NCI-H187 treated with DMSO at 0.1 percent for 48 hours (cell line): Measurements from ENCODE around the gene BBS5.
A peak's percentile ranks its signal among the peaks of the same experiment; 100 is the strongest.
"Not testable (repeated sequence)": the region's sequence is repeated elsewhere in the genome, so short reads cannot be mapped to it uniquely, and the experiment has no call there.

Experiments
- DNase-seq: peaks from one replicate; lab custom pipeline; 2025; lab: John Stamatoyannopoulos, UW

Gene BBS5

DNA sequence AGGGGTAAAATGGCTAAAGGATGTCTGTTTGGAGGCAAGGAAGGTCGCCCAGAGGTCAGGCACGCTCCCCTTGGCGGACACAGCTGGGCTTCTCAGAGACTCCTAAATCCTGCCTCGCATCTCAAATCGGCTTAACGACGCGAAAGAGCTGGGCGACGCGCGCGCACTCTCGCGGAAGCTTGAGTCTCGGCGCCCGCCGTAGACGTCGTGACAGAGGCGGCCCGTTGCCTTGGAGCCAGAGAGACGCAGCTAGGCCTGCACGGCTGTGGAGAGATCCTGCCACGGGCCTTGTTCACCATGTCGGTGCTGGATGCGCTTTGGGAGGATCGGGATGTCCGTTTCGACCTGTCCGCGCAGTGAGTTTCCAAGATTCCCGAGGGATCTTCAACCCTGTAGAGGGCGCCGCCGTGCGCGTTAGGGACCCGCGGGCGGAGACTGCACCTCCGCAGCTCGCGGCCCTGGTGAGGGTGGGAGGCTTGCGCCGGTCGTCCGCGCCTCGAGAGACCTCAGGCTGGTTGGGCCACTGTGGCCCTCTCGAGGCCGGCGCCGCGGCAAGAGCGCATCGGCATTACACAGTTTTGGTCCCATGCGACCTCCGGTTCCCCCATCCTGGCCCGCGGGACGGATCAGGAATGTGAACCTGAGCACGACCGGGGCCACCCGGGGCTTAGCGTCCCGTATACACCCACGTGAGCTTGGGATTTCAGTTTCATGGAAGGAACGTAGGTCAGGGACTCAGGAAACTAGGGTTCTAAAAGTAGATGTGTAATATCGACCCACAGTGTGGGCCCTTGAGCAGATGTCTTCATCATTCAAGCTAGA lies at the start of gene BBS5:
Gene BBS5, plus strand, starts transcription at position 238 of the 822 bp plus-strand sequence. Its CDS starts 60 bp downstream, at position 298.
- no peak for DNase-seq

DNA sequence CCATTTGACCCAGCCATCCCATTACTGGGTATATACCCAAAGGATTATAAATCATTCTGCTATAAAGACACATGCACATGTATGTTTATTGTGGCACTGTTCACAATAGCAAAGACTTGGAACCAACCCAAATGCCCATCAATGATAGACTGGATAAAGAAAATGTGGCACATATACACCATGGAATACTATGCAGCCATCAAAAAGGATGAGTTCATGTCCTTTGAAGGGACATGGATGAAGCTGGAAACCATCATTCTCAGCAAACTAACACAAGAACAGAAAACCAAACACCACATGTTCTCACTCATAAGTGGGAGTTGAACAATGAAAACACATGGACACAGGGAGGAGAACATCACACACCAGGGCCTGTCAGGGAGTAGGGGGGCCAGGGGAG lies 47.5 kb upstream of the BBS5 start:
- not testable (repeated sequence) for DNase-seq

DNA sequence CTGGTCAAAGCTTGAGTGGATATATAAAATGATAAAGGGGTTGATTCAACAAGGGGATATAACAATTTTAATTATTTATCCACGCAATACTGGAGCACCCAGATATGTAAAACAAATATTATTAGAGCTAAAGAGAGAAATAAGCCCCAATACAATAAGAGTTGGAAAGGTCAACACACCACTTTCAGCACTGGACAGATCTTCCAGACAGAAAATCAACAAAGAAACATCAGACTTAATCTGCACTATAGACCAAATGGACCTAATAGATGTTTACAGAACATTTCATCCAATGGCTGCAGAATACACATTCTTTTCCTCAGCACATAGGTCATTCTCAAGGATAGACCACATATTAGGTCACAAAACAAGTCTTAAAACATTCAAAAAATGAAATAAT lies 45.1 kb upstream of the BBS5 start:
- not testable (repeated sequence) for DNase-seq

DNA sequence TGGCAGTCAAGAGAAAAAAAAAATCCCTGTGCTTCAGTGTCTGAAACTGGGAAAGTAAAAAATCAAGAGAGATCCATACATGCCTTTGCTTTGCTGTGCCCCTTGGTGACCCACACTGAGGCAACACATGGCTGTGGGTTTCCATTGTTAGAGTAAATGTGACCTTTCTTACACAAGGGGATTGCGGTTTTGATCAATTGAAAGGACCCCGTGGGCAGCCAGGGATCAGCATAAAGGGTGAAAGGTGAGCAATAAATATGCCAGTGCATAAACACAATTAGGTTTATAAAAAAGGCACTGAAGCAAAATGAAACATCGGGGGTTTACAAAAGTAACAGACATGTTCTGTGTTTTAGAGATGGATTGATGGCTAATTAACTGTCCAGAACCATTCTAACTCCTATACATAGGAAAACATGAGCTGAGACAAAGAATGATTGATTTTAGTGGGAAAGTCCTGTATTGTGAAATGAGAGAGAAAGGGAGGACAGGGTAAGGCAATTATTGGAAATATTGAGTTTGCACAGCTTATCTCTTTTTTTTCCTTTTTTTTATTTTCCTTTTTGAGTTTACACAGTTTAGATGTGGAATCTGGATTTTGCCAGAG lies 40.7 kb upstream of the BBS5 start:
- DNase-seq = no peak

DNA sequence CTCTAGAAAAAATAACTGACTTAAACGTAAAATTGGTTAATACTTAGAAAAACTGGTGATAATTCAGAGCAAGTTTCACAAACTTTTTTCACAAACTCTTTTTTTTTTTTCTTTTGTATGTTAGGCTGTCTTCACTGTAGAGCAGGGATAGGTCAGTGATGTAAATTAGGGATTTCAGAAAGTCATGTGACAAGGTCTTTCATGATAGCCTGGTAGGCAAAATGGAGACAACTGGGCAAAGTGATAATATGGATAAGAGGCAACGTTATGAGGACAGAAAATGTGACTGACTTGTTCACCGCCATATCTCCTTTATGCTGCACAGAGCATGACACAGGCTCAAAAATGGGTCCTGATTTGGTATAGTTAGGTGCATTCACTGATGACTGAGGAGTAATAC lies 39.4 kb upstream of the BBS5 start:
- no peak for DNase-seq

DNA sequence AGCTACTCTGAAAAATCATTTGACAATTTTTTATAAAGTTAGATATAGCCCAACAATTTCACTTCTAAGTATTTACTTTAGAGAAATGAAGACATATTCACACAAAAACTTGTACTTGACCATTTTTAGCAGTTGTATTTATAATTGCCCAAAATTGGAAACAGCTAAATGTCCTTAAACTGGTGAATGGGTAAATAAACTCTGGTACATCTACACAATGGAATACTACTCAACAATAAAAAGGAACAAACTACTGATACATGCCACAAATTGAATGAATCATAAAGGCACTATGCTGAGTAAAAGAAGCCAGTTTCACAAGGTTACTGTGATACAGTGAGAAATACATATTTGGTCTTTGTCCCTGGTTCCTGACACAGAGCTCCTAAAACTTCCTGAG lies 32.8 kb upstream of the BBS5 start:
- DNase-seq = no peak

DNA sequence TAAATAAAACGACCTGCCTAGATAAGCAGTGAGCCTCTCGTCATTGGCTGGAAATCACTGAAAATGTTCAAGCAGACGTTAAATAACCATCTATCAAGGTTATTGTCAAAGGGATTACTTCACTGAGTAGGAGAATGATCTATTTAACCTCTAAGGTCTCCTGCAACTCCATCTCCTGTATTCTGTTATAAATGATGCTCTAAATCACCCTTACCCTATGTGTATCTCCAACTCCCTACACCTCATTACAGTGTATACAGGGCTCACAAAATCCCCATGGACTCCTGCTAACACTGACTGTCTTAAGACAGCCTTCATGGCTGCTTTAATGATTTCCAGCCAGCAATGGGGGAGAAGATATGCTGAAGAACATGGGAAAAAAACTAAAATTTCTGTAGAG lies 31.0 kb upstream of the BBS5 start:
- no peak for DNase-seq

DNA sequence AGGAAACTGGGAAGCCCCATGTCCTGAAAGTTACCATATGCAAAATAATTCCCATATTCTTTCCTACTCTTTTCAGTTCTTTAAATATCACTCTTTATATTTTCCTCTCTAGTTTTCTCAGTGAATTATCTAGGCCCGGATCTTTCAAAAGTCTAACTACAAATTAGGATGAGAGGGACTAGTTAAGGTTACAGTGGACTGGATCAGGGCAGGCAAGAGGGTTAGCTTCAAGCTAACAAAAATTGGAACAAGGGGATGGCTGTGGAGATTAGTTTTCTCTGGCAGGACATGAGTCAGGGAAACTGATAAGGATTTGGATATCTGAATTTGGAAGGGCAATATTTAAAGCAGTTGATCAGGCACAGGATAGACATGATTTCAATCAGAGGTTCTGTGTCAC lies 30.4 kb upstream of the BBS5 start:
- no peak for DNase-seq

DNA sequence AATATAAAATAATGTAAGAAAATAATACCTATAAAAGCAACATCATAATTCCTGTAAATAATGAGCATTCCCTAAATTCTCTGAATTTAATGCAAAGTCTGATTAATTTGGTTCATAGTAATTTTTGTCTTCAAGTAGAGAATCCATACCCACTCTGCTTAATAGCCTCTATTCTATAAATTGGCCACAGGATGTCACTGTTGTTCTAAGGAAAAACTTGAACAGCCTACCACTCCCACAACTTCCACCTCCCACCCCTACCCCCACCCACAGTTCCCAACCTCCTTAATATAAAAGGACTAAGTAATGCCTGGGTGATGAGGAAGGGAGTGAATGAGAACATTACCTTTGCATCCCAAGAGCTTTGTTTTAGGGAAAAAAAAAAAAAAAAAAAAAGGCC lies 27.2 kb upstream of the BBS5 start:
- peak; percentile 20 for DNase-seq

DNA sequence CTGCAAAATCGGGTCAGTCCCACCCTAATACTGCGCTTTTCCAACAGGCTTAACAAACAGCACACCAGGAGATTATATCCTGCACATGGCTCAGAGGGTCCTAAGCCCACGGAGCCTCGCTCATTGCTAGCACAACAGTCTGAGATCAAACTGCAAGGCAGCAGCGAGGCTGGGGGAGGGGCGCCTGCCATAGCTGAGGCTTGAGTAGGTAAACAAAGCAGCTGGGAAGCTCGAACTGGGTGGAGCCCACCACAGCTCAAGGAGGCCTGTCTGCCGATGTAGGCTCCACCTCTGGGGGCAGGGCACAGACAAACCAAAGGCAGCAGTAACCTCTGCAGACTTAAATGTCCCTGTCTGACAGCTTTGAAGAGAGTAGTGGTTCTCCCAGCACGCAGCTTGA lies 26.2 kb upstream of the BBS5 start:
- DNase-seq = not testable (repeated sequence)

DNA sequence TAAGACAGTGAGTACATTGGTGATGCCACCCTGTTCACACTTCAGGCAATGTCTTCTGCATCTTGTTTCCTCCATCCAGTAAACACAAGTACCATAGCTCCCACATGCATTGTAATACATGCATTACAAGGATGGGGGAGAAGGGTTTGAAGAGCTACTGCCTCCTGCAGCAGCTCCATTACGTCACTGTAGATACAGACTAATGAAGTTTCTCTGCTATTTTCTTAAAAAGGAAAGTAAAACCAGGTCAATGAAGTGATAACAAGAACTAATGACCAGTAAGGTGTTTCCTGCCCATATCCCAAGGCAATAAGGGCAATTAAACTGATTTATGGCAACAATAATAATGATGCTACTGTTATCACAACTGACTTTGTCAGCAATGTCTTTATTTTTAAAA lies 18.2 kb upstream of the BBS5 start:
- no peak for DNase-seq

DNA sequence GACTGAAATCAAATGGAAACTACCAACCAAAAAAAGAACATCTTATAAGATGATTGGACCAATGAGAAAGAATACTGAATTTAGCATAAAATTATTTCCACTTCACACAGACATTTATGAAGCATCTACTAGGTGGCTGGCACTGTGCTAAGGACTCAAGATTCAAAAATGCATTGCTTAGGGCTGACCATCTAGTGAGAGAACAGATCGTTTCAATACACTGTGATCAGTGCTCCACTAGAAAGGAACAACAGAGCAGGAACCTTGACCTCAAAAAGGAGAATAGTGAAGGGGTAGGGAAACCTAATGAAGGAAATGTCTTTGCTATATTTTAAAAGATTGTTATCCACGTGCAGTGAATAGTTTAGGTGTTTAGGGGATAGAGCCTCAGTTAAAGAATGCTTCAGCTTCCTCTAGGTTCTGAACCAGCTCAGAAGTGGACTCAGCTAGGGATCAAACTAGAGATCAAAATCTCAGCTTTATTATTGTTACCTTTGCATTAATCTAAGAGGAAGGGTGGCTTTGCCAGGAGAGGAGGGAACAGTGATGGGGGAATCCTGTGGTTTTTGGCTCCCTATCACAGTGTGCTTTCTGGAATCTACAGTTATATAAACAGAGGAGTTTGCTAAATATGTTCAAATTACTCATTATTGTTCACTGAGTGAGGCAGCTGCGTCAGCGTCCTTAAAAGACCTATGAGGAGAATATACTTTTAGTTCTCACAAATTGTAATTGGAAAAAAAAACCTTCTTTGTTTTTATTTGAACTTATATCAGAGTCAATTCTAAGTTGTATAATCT lies 16.2 kb upstream of the BBS5 start:
- no peak for DNase-seq

DNA sequence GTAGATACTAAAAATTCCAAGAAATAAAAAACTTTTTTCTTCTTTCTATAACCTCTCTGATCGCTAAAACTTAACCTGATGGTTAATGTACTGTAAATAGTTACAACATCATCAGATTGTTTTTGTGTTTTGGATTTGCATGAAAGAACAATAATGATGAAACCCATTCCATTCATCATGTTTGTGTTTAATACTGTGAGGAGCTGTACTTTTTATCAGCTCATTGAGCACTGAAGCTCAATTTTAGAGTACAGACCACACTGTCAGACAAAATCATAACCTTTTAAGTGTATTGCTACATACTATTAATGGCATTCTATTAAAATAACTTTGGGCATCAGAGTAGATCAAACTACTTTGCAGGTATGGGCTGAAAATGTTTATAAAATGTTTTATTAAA lies 14.8 kb upstream of the BBS5 start:
- DNase-seq = no peak

DNA sequence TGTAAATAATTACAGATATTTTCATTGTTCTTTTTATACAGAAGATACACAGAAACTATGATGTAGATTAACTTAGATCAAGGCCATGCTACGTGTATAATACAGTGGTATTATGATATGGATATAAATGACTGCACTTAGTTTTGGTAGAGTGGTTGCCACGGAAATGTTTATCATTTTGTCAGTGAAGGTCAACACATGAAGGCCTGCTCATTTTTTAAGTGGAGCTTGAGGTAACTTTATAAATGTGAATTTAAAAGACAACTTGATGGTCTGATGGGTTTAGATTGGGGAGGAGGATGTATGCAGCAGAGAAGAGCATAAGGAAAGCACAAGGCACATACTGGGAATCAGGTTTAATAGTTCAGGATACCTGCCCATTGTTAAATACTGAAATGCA lies 14.4 kb upstream of the BBS5 start:
- no peak for DNase-seq

DNA sequence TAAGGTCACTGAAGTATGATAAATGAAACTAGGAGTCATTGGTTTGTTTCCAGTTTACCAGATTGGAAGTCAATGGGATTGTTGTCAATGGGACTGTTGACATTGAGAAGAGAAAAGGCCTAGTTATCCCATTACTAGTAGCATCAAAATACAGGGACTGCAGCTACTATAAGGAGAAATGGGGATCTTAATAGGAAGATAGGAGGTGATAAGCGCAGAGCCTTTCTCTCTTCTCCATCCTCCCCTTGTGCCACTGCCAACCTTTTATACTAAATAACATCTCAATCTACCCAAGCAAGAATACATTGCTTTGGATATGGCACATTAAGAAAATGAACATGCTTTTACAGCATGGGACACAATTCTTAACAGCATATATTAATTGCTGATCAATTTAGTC lies 10.5 kb upstream of the BBS5 start:
- no peak for DNase-seq

DNA sequence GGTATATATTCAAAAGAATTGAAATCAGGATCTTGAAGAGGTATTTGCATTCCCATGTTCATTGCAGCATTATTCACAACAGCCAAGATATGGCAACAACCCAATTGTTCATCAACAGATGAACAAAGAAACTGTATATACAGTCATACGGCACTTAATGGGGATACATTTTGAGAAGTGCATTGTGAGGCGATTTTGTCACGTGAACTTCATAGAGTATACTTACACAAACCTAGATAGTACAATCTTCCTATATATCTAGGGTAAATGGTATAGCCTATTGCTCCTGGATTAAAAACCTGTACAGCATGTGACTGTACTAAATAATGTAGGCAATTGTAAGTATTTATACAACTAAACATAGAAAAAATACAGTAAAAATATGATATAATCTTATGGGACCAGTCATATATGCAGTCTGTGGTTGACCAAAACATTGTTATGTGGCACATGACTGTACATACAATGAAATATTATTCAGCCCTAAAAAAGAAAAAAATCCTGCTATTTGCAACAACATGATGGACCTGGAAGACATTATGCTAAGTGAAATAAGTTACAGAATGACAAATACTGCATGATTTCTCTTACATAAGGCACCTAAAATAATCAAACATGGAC lies 9.2 kb upstream of the BBS5 start:
- DNase-seq = no peak

DNA sequence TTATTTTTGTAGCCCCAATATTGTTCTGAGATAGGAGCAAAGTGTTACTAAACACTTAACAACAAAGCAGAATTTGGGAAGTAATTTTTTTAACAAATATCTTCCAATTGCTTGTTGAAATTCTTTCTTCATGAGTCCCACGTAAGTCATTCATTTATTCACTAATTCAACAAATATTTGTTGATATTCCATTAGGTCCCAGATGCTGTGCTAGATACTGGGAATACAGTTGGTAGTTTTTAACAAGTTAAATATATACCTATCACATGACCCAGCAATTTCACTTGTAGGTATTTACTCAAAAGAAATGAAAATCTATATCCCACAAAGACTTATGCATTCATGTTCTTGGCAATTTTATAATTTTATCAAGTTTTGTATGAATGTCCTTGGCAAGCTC lies 7.0 kb upstream of the BBS5 start:
- DNase-seq = no peak

DNA sequence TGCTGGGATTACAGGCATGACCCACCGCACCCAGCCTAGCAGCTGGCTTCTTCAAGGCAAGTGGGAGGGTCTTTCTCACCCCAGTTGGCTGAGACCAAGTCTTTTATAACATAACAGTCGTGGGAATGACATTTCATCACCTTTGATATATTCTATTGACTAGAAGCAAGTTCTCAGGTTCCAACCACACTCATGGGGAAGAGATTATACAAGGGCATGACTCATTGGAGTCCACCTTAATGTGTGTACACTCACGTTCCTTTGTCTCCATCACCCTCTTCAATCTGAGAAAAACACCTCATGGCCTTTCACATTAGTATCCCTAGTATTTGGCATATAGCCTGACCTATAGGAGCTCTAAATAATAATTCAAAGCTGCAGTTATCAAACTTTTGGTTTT lies 2.8 kb upstream of the BBS5 start:
- no peak for DNase-seq

DNA sequence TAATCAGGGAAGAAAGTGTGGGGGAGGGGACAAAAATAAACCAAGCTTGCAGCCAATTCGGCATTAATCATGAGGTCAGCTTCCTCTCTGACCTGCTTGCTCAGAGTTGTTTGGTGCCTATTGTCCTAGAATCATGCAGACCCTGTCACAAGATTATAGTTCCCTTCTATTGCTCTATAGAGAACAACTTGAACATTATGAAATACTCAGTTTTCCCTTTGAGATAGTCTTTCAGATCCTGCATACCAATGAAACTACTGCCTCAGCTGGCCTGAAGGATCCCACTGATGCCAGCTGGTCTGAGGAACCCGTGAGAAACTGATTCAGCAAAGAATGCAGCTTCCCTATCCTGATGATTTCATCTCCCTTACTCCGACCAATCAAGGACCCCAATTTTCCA lies 955 bp upstream of the BBS5 start:
- DNase-seq = no peak

DNA sequence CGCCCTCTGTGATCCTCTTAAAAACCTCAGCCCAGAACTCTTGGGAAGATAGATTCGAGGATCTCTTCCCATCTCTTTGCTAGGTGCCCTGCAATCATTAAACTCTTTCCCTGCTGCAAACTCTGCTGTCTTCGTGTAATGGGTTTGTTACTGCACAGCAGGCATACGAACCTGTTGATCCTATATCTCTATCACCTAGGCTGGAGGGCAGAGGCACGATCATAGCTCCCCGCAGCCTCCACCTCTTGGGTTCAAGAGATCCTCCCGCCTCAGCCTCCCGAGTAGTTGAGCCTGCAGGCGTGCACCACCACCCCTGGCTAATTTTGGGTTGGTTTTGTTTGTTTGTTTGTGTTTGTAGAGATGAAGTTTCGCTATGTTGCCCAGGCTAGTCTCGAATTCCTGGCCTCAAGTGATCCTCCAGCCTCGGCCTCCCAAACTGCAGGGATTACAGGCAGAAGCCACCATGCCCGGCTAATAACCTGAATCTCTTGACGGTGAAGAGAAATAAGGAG lies 493 bp upstream of the BBS5 start:
- no peak for DNase-seq

DNA sequence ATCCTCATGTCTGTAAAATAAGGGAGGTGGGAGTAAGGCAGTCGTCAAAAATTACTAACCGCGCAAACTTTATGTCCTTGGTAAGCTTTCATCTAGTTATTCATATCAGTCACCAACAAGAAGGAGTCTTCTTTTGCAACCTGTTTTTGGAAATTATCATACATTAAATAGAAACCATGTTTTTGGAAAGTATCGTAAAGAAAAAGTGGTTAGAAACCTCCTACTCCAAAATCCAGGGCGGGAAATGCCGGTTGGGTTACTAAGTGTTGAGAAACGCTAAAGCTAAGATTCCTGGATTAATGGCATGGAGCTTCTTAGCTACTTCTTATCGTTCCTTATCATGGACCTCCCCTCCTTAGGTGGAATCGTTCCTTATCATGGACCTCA lies 778 bp downstream of the BBS5 start:
- DNase-seq = no peak

DNA sequence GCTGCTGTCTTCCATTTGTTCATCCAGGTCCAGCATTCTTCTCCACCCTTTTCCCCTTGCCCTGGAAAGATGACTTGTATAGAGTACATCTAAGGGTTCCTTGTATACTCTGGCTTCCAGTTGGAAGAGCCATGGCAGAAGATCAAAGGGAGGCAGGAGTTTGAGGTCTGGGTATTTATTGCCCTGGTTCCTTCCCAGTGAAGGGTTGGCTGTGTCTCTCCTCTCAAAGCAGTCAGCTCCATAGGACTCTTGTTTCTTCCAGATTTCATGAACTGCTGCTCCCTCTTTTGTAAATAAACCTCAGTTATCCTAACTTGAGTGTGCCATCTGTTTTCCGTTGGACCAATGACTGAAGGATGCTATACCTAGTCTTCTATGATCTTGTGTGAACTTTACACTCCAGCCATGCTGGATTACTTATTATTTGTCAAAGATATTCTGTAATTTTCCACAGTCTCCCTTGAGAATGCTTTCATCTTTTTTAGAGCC lies 6.4 kb downstream of the BBS5 start:
- DNase-seq = no peak
